Neural crest cell (in vitro differentiated cells): Measurements from ENCODE around the gene PARVB. TPM values are rescaled to one million over a fixed set of nuclear protein-coding genes. Genes with fewer than 3 reads are reported as not detected.

Experiments used
- DNase-seq: peaks from one replicate; pipeline ENCODE4 v3.0.0; 2021; ENCODE audit warnings: low read depth, mixed read lengths, low spot score
- H3K27ac Mint-ChIP-seq: one replicate; pipeline ENCODE4 v1.8.0; 2021; ENCODE audit warnings: mild to moderate bottlenecking, mixed read lengths; ENCODE audit not compliant: unreplicated experiment
- H3K27me3 Mint-ChIP-seq: 2 replicates; pipeline ENCODE4 v1.8.0; 2021; ENCODE audit warnings: low read depth, mild to moderate bottlenecking, mixed read lengths
- H3K36me3 Mint-ChIP-seq: 2 replicates; pipeline ENCODE4 v1.8.0; 2021; ENCODE audit warnings: low read depth, mild to moderate bottlenecking, mixed read lengths
- H3K4me1 Mint-ChIP-seq: 2 replicates; pipeline ENCODE4 v1.8.0; 2021; ENCODE audit warnings: mixed read lengths
- H3K4me3 Mint-ChIP-seq: one replicate; pipeline ENCODE4 v1.8.0; 2021; ENCODE audit warnings: mild to moderate bottlenecking, mixed read lengths
- H3K9me3 Mint-ChIP-seq: 2 replicates; pipeline ENCODE4 v1.8.0; 2021; ENCODE audit warnings: mixed read lengths
- total RNA-seq: library from RNA; stranded (reverse); gene quantifications from 2 replicates; pipeline ENCODE4 v1.2.1, GENCODE V29; 2021
- TF ChIP-seq, protein P1 (sequence below): fragments of 200-600 bp; sonication (generic); conservative IDR thresholded peaks from 2 replicates; pipeline ENCODE4 v1.5.0; 2021; ENCODE audit warnings: antibody characterized with exemption, mild to moderate bottlenecking

PARVB gene
- total RNA-seq, 1 donor from 2014 or later: 21.8 TPM

DNA sequence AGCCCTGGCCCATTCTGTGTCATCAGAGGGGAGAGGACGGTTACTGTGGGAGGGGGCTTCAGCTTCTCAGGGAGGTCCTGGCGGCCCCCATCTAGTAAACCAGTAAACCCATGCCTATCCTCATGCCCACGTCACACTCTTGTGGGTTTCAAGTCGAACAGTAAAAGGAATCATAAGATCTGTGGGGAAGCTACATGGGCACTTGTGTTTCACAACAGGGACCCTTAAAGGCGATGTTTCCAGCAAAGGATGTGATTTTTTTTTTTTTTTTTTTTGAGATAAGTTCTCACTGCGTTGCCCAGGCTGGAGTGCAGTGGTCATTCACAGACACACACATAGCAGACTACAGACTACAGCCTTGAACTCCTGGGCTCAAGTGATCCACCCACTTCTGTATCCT, 147.5 kb downstream of the PARVB start:
- Mint-ChIP-seq H3K27me3 (no peaks in the 10 kb centered on the region), H3K9me3 (no peaks in the 10 kb centered on the region), H3K4me1 (peaks cover 17% of the 10 kb centered on the region), H3K27ac (no peak overlapping the region), H3K4me3 (no peak overlapping the region), H3K36me3 (no peaks in the 10 kb centered on the region)
- no peak for DNase-seq
- TF ChIP-seq, protein P1, sequence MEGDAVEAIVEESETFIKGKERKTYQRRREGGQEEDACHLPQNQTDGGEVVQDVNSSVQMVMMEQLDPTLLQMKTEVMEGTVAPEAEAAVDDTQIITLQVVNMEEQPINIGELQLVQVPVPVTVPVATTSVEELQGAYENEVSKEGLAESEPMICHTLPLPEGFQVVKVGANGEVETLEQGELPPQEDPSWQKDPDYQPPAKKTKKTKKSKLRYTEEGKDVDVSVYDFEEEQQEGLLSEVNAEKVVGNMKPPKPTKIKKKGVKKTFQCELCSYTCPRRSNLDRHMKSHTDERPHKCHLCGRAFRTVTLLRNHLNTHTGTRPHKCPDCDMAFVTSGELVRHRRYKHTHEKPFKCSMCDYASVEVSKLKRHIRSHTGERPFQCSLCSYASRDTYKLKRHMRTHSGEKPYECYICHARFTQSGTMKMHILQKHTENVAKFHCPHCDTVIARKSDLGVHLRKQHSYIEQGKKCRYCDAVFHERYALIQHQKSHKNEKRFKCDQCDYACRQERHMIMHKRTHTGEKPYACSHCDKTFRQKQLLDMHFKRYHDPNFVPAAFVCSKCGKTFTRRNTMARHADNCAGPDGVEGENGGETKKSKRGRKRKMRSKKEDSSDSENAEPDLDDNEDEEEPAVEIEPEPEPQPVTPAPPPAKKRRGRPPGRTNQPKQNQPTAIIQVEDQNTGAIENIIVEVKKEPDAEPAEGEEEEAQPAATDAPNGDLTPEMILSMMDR: no peak

DNA sequence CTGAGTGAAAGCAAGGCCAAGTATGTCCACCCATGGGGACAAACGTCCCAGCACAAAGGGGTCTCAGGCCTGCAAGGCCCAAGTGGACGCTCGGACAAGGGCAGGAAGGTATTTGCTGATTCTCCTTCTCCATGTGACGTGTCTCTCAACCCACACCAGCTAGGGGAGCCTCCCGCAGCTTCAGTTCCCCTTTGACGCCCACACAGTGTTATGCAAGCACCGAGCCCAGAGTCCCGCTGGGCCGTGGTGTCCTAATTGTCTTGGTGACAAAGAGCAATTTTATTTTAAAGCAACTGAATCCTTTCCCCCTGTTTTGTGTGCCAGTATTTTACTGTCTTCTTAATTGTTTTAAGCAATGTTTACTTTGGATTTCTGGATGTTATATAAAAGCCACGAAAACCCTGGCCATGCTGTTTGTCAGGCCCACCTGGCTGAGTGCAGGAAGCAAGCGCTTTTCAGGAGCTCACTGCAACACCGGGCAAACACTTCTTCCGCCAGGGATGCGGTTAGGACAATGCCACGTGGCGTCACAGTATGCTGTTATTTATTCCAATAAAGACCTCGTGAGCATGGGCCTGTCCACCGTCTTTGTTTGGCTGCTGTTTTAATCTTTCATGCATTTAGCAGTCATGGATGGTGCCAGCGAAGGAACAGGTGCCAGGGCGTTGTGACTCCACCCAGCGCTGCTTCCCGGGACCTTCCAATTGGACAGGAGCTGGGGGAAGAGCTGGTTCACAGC, 148.4 kb downstream of the PARVB start:
- TF ChIP-seq, protein P1: no peak
- peaks cover 17% of the 10 kb centered on the region for H3K4me1 Mint-ChIP-seq
- no peaks in the 10 kb centered on the region for H3K9me3 Mint-ChIP-seq
- no peaks in the 10 kb centered on the region for H3K36me3 Mint-ChIP-seq
- DNase-seq: no peak
- H3K27me3 Mint-ChIP-seq: no peaks in the 10 kb centered on the region
- no peak overlapping the region for H3K4me3 Mint-ChIP-seq
- peak overlapping the region; percentile 8 for H3K27ac Mint-ChIP-seq

DNA sequence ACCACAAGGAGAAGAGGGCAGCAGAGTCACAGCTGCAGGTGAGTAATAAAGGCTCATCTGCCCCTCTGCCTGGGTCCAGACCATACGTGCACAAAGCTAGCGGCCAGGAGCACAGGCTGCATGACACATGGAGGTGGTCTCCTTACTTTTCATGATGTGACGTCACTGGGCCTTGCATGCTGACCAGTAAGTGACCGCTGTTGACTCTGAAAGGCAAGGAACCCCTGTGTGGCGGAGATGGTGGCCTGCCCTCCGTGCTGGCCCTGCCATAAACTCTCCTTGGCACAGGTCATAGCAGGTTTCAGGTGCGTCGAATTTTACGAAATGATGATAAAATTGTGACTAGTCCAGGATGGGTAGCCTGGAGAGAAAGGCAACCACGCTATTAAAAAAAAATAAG, 149.1 kb downstream of the PARVB start:
- no peak overlapping the region for H3K27ac Mint-ChIP-seq
- H3K9me3 Mint-ChIP-seq: no peaks in the 10 kb centered on the region
- TF ChIP-seq, protein P1: no peak
- no peaks in the 10 kb centered on the region for H3K27me3 Mint-ChIP-seq
- peaks cover 17% of the 10 kb centered on the region for H3K4me1 Mint-ChIP-seq
- H3K36me3 Mint-ChIP-seq: no peaks in the 10 kb centered on the region
- DNase-seq: no peak
- H3K4me3 Mint-ChIP-seq: no peak overlapping the region

DNA sequence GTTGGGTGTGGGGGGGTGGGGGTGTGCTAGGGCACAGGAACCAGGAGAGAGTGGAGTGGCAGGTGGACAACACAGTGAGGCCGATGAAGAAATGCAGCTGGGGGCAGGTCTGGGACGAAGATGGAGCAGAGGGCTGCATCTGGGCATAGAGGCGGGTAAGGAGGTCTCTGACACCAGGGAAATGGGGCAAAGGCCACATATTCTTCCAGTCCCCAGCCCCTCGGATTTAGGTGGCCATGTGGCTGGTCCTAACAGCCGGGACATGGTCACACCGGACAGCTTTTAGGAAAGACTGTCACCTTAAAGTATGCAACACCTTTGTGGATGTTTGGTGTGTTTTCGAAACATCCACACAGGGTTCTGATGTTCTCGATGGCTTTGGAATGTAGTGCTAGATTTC, 151.6 kb downstream of the PARVB start:
- no peaks in the 10 kb centered on the region for H3K36me3 Mint-ChIP-seq
- no peaks in the 10 kb centered on the region for H3K27me3 Mint-ChIP-seq
- DNase-seq: no peak
- TF ChIP-seq, protein P1: no peak
- peaks cover 15% of the 10 kb centered on the region for H3K4me1 Mint-ChIP-seq
- no peaks in the 10 kb centered on the region for H3K9me3 Mint-ChIP-seq
- H3K4me3 Mint-ChIP-seq: no peak overlapping the region
- no peak overlapping the region for H3K27ac Mint-ChIP-seq

DNA sequence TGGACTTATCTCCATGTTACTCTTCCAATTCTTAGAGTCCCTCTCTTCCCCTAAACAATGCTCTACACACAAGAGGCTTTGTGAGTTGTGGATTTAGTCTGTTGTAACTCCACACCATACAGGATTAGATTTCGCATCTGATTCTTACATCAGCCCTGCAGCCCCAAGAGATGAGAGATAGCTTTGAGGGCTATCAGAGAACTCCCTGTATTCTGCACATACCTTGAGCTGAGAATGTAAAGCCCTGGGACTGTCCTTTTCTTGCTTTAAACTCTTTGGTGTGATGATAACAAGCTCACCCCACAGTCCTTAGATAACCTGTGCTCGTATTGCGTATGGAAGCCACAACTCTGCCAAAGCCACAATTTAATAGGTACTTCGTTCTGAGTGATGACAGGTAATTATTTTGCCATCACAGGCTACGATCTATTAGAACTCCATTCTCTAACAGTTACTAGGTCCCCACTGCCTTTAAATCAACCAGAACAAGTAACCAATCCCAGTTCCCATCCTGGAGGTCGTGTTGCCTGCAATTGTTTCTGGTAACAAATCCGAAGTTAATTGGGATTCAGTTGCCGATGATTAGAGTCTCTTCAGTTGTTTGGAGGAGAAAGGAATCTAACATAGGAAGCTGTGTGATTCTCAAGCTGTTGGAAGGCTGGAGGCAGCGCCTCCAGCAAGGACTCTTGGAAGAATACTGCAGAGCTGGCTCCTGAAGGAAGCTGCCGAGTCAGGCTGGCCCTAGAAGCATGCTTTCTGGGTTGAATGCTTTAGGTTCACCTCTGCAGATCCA, 155.3 kb downstream of the PARVB start:
- H3K4me1 Mint-ChIP-seq: peaks cover 6% of the 10 kb centered on the region
- H3K27ac Mint-ChIP-seq: no peak overlapping the region
- no peaks in the 10 kb centered on the region for H3K36me3 Mint-ChIP-seq
- DNase-seq: no peak
- H3K9me3 Mint-ChIP-seq: no peaks in the 10 kb centered on the region
- H3K27me3 Mint-ChIP-seq: no peaks in the 10 kb centered on the region
- no peak overlapping the region for H3K4me3 Mint-ChIP-seq
- TF ChIP-seq, protein P1: no peak
